Measurements from ENCODE around the gene UBE2Q2. TPM values are rescaled to one million over a fixed set of nuclear protein-coding genes. Genes with fewer than 3 reads are reported as not detected.

The UBE2Q2 gene
- total and polyA plus RNA-seq, 9 of the 15 experiments (the other 6 are each of a cell fraction or from before 2014, with no cell fraction given): 6.2 to 24.0 (median 16.2) TPM

DNA sequence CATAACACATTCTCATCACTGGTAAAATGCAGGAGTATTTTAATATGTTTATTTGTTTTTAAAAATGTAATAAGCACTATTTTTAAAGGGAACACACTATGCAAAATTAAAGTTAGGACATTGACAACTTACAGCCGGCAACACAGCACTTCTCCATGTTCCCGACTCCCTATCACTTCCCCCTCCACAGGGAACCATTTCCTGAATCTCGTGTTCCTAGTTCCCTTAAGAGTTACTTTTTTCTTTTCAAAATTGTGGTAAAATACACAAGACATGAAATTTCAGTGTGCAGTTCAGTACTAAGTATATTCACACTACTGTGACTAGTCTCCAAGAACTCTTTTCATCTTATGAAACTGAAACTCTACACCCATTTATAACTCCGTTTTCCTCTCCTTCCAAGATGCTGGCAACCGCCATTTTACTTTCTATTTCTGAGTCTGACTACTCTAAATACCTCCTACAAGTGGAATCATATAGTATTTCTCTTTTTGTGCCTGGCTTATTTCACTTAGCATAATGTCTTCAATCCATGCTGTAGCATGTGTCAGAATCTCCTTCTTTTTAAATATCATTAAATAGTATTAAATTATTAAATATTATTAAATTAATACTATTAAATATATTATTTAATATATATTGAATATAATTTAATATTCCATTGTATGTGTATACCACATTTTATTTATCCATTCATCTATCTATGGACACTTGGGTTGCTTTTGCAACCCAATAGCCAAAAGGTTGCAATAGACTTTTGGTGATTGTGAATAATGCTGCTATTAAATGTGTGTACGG is 25.9 kb upstream of the UBE2Q2 start:
- ATAC-seq (no peak), FAIRE-seq (no peak), DNase-seq (ENCODE audit: extremely low read depth in 1 of 4, low spot score in 3 of 4) (no peak)
- CTCF ChIA-PET (ENCODE audit: low intra/inter-chr PET ratio): no interaction called here
- no TSS peak for BruUV-seq (replicated peaks)
- WGBS (ENCODE audit: insufficient coverage, low coverage, missing lambda C conversion rate): 61% methylated on average over 6 of the region's 6 CpGs
- Histone ChIP-seq H3K36me3 (ENCODE audit: control insufficient read depth, insufficient read depth, low read length) (no peaks in the 10 kb centered on the region), H3K79me2 (ENCODE audit: control insufficient read depth, insufficient read depth, low read length) (no peaks in the 10 kb centered on the region), H3K27me3 (ENCODE audit: control insufficient read depth in 2 of 2, insufficient read depth in 2 of 2, low read length in 2 of 2) (no peaks in the 10 kb centered on the region), H3K27ac (ENCODE audit: extremely low read depth, low read depth, low read length) (peak overlapping the region; percentile 21; the same call in 2 of the 3 replicates), H3K4me3 (no peak overlapping the region), H2AFZ (ENCODE audit: low read depth, low read length) (peak overlapping the region; percentile 81), H3K9ac (ENCODE audit: insufficient read depth in 1 of 2, low read depth in 2 of 2, low read length in 2 of 2) (no peak overlapping the region), H3K9me1 (ENCODE audit: control insufficient read depth, insufficient read depth, low read length) (no peaks in the 10 kb centered on the region), H3K9me3 (replicated peaks; ENCODE audit: control insufficient read depth, insufficient read depth, low read depth, low read length) (0 out of 2 replicates have a peak, but pooled peaks cover 2% of the 10 kb centered on the region), H3K4me2 (ENCODE audit: insufficient read depth, low read length) (peak overlapping the region; percentile 34; the same call in 1 of the 2 replicates), H4K20me1 (replicated peaks; ENCODE audit: control insufficient read depth, insufficient read depth, low read length) (no peaks in the 10 kb centered on the region), H3K4me1 (replicated peaks in 1 of 2; ENCODE audit: control insufficient read depth in 2 of 2, insufficient read depth in 2 of 2, low read length in 2 of 2) (peaks cover 0 to 3% of the 10 kb centered on the region in 2 experiments; a peak in 2 of 5 replicates)
- intact Hi-C loops (cut with micrococcal nuclease): loop anchor here (10.0 kb wide), 1 partner anchor 237 kb away; the partner anchor contains the start of gene TMEM266
- in situ Hi-C loops (cut with MboI): loop anchor here (10.0 kb wide), 1 partner anchor 327 kb away; no protein-coding TSS in a partner anchor
- POLR2A ChIA-PET: interaction anchor here (2.3 kb wide), 1 partner anchor 26 kb away, joined by 6 read pairs; the partner anchor contains the start of gene UBE2Q2
- TF ChIP-seq, protein P1, sequence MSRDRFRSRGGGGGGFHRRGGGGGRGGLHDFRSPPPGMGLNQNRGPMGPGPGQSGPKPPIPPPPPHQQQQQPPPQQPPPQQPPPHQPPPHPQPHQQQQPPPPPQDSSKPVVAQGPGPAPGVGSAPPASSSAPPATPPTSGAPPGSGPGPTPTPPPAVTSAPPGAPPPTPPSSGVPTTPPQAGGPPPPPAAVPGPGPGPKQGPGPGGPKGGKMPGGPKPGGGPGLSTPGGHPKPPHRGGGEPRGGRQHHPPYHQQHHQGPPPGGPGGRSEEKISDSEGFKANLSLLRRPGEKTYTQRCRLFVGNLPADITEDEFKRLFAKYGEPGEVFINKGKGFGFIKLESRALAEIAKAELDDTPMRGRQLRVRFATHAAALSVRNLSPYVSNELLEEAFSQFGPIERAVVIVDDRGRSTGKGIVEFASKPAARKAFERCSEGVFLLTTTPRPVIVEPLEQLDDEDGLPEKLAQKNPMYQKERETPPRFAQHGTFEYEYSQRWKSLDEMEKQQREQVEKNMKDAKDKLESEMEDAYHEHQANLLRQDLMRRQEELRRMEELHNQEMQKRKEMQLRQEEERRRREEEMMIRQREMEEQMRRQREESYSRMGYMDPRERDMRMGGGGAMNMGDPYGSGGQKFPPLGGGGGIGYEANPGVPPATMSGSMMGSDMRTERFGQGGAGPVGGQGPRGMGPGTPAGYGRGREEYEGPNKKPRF (IDR thresholded peaks at IDR 0.05; ENCODE audit: low read depth, low read length): no peak
- no peak for TF ChIP-seq PRMT5 (CRISPR knock-in tag; IDR thresholded peaks at IDR 0.05)
- TF ChIP-seq PTRF (tag; IDR thresholded peaks at IDR 0.05): no peak
- no peak for TF ChIP-seq RFX5 (IDR thresholded peaks at IDR 0.05; ENCODE audit: low read depth, low read length)
- 0 out of 2 replicates have a peak, but pooled peaks have one; percentile 25 for TF ChIP-seq EHMT2 (IDR thresholded peaks at IDR 0.05)
- TF ChIP-seq ELF1 (tag; IDR thresholded peaks at IDR 0.05): 0 out of 2 replicates have a peak, but pooled peaks have one; percentile 12
- TF ChIP-seq ZNF324 (CRISPR knock-in tag; IDR thresholded peaks at IDR 0.05): no peak
- TF ChIP-seq, protein P2, sequence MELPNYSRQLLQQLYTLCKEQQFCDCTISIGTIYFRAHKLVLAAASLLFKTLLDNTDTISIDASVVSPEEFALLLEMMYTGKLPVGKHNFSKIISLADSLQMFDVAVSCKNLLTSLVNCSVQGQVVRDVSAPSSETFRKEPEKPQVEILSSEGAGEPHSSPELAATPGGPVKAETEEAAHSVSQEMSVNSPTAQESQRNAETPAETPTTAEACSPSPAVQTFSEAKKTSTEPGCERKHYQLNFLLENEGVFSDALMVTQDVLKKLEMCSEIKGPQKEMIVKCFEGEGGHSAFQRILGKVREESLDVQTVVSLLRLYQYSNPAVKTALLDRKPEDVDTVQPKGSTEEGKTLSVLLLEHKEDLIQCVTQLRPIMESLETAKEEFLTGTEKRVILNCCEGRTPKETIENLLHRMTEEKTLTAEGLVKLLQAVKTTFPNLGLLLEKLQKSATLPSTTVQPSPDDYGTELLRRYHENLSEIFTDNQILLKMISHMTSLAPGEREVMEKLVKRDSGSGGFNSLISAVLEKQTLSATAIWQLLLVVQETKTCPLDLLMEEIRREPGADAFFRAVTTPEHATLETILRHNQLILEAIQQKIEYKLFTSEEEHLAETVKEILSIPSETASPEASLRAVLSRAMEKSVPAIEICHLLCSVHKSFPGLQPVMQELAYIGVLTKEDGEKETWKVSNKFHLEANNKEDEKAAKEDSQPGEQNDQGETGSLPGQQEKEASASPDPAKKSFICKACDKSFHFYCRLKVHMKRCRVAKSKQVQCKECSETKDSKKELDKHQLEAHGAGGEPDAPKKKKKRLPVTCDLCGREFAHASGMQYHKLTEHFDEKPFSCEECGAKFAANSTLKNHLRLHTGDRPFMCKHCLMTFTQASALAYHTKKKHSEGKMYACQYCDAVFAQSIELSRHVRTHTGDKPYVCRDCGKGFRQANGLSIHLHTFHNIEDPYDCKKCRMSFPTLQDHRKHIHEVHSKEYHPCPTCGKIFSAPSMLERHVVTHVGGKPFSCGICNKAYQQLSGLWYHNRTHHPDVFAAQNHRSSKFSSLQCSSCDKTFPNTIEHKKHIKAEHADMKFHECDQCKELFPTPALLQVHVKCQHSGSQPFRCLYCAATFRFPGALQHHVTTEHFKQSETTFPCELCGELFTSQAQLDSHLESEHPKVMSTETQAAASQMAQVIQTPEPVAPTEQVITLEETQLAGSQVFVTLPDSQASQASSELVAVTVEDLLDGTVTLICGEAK (IDR thresholded peaks at IDR 0.05): 0 out of 2 replicates have a peak, but pooled peaks have one; percentile 15
- TF ChIP-seq, protein P2 (CRISPR knock-in tag; IDR thresholded peaks at IDR 0.05): no peak

All from K562 (cell line).